ENCODE measurements around the gene CDIPT. TPM values are rescaled to one million over a fixed set of nuclear protein-coding genes. Genes with fewer than 3 reads are reported as not detected.

CDIPT gene
- total and polyA plus RNA-seq, 2 of the 4 experiments (the other 2 are of a cell fraction) = 47.1 to 100 TPM

DNA sequence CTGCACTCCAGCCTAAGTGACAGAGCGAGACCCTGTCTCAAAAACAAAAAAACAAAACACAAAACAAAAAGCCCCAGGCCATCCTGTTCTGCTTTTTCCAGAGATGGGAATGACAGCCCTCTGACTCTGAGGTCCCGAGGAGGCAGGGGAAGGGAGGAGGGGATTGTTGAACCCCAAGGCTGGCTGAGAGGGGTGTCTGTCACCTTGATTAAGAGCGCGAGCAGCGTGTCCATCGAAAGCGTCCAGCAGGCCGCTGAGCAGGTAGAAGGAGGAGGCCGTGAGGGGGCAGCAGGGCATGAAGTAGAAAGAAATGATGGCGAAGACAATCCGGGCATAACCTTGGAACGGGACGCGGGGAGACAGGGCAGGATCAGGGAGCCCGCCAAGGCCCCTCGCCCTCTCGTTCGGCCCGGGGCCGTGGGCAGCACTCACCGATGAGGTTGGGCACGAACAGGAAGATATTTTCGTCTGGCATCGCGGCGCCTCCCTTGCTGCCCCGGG is 593 bp downstream of the CDIPT start:
- ATAC-seq (ENCODE audit: low read depth) = peak; percentile 6; the same call in 1 of the 2 replicates
- H3K36me3 ChIP-seq (ENCODE audit: control insufficient read depth, insufficient read depth, low read length) = peaks cover 22% of the 10 kb centered on the region
- peak overlapping the region; percentile 77 for H3K4me3 ChIP-seq (ENCODE audit: insufficient read depth, low read depth, low read length)
- peak overlapping the region; percentile 52 for H3K4ac ChIP-seq (ENCODE audit: low read depth, low read length)
- H3K27me3 ChIP-seq (ENCODE audit: control insufficient read depth, insufficient read depth, low read length) = no peaks in the 10 kb centered on the region
- H2BK20ac ChIP-seq (ENCODE audit: low read depth, low read length) = no peak overlapping the region
- ChIA-PET CTCF (interaction anchor here (0.6 kb wide), 1 partner anchor 159 kb away, joined by 3 read pairs; no protein-coding TSS in a partner anchor), POLR2A (ENCODE audit: unreplicated experiment) (no interaction called here)
- WGBS, 2 experiments (ENCODE audit: extremely low coverage in 2 of 2, insufficient read length in 1 of 2) = 0% methylated on average over 16 of the region's 27 CpGs; no CpG with 5 or more reads in 1 of the 2 experiments
- H3K18ac ChIP-seq (ENCODE audit: low read depth, low read length) = peak overlapping the region; percentile 5; the same call in 1 of the 2 replicates
- H2BK120ac ChIP-seq (ENCODE audit: low read depth, low read length) = no peak overlapping the region
- H4K20me1 ChIP-seq (ENCODE audit: insufficient read depth, low read length) = no peaks in the 10 kb centered on the region; the same call in 1 of the 2 replicates
- peak overlapping the region; percentile 77 for H3K9ac ChIP-seq (ENCODE audit: low read depth, low read length)
- H3K4me1 ChIP-seq (ENCODE audit: control insufficient read depth, insufficient read depth, low read length) = peaks cover 3% of the 10 kb centered on the region; the same call in 1 of the 2 replicates
- H3K9me1 ChIP-seq (ENCODE audit: insufficient read depth, low read length) = peaks cover 9% of the 10 kb centered on the region
- H2AFZ ChIP-seq (replicated peaks; ENCODE audit: low read length, poor library complexity) = peak overlapping the region; percentile 97
- H2BK5ac ChIP-seq (ENCODE audit: low read depth, low read length, poor library complexity, severe bottlenecking) = peak overlapping the region; percentile 95
- no TSS peak for BruUV-seq (replicated peaks)
- TF ChIP-seq RCOR1 (IDR thresholded peaks at IDR 0.05; ENCODE audit: insufficient replicate concordance, low read length) (no peak), SMC3 (IDR thresholded peaks at IDR 0.05; ENCODE audit: low read depth, low read length) (peak; percentile 24; the same call in 1 of the 2 replicates)
- TF ChIP-seq, protein P1, sequence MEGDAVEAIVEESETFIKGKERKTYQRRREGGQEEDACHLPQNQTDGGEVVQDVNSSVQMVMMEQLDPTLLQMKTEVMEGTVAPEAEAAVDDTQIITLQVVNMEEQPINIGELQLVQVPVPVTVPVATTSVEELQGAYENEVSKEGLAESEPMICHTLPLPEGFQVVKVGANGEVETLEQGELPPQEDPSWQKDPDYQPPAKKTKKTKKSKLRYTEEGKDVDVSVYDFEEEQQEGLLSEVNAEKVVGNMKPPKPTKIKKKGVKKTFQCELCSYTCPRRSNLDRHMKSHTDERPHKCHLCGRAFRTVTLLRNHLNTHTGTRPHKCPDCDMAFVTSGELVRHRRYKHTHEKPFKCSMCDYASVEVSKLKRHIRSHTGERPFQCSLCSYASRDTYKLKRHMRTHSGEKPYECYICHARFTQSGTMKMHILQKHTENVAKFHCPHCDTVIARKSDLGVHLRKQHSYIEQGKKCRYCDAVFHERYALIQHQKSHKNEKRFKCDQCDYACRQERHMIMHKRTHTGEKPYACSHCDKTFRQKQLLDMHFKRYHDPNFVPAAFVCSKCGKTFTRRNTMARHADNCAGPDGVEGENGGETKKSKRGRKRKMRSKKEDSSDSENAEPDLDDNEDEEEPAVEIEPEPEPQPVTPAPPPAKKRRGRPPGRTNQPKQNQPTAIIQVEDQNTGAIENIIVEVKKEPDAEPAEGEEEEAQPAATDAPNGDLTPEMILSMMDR (conservative IDR thresholded peaks at IDR 0.05; ENCODE audit: low read depth, low read length) = peak; percentile 30
- peak overlapping the region; percentile 86 for H3K27ac ChIP-seq (ENCODE audit: insufficient read depth, low read length)
- H2AK9ac ChIP-seq (replicated peaks; ENCODE audit: low read depth, low read length, poor library complexity) = peak overlapping the region; percentile 93
- H2AK5ac ChIP-seq (ENCODE audit: low read depth, low read length) = peak overlapping the region; percentile 61
- H3K79me1 ChIP-seq (ENCODE audit: low read depth in 1 of 2, low read length in 2 of 2) = peaks cover 7 to 30% of the 10 kb centered on the region in 2 experiments; a peak in 3 of 4 replicates
- H3K23ac ChIP-seq (ENCODE audit: low read depth, low read length) = peak overlapping the region; percentile 74
- H3K14ac ChIP-seq (replicated peaks; ENCODE audit: low read depth, low read length) = peak overlapping the region; percentile 67
- dilution Hi-C loops (cut with HindIII; ENCODE audit: low sequenced_read_pairs, unreplicated experiment) (no loop called here), in situ Hi-C loops (cut with MboI; ENCODE audit: low sequenced_read_pairs) (no loop called here), intact Hi-C loops (cut with micrococcal nuclease) (loop anchor here (2.0 to 5.0 kb wide), 3 partner anchors 40 to 132 kb away; partner anchors contain the start of genes HIRIP3, MVP and TAOK2)
- peak overlapping the region; percentile 73 for H3K4me2 ChIP-seq (ENCODE audit: low read depth, low read length)
- peak overlapping the region; percentile 8; the same call in 1 of the 2 replicates for H4K91ac ChIP-seq (ENCODE audit: insufficient read depth, low read depth, low read length)
- H4K5ac ChIP-seq (ENCODE audit: low read depth, low read length) = peak overlapping the region; percentile 20
- H3K56ac ChIP-seq (ENCODE audit: extremely low read depth, insufficient read depth, low read length) = peak overlapping the region; percentile 66; the same call in 1 of the 2 replicates
- H2BK15ac ChIP-seq (ENCODE audit: low read depth, low read length) = no peak overlapping the region
- H4K8ac ChIP-seq (ENCODE audit: low read depth in 2 of 2, low read length in 2 of 2) = peak overlapping the region; percentile 32 to 53; a peak in 2 of 4 replicates
- H3K9me3 ChIP-seq (ENCODE audit: control insufficient read depth, insufficient read depth, low read length) = no peaks in the 10 kb centered on the region
- no peak for DNase-seq

Data from IMR-90 (cell line).